Measurements from ENCODE around the gene DNM1.

GRCh38 chr9:128222026-128222425, 18.8 kb downstream of the DNM1 start:
- TF ChIP-seq CTCF (IDR thresholded peaks at IDR 0.05; ENCODE audit: low read depth, low read length, missing input control) = no peak
- no peak for TF ChIP-seq RXRA (IDR thresholded peaks at IDR 0.05)
- no peak for TF ChIP-seq MAX (IDR thresholded peaks at IDR 0.05)
- TF ChIP-seq GABPA (IDR thresholded peaks at IDR 0.05 in 1 of 2, conservative IDR thresholded peaks at IDR 0.05 in 1 of 2) = no peak
- no peak for TF ChIP-seq EGR1 (IDR thresholded peaks at IDR 0.05; ENCODE audit: low read depth in 2 of 2)
- no peak for TF ChIP-seq YY1 (IDR thresholded peaks at IDR 0.05)
- no peak for TF ChIP-seq REST (IDR thresholded peaks at IDR 0.05)

All from liver (tissue), 3 donors.